SH-SY5Y (cell line): ENCODE data around the gene B3GALNT2.

Experiments
- GATA2 ChIP-seq: IDR thresholded peaks from 2 replicates; pipeline ENCODE4 v1.6.1; 2011; ENCODE audit warnings: mild to moderate bottlenecking, low read depth, low read length
- GATA3 ChIP-seq: IDR thresholded peaks from 2 replicates; pipeline ENCODE4 v1.6.1; 2011; ENCODE audit warnings: low read depth, mild to moderate bottlenecking, low read length, moderate library complexity

GRCh38 chr1:235500971-235501540 lies 3.2 kb downstream of the B3GALNT2 start:
- no peak for TF ChIP-seq GATA2
- TF ChIP-seq GATA3 = no peak
